Renal cortex interstitium (tissue), 11 donors: ENCODE data around the gene PASK. TPM values are rescaled to one million over a fixed set of nuclear protein-coding genes. Genes with fewer than 3 reads are reported as not detected.

Source experiments
- DNase-seq, 11 donors: peaks; one replicate each; pipeline ENCODE4 v3.0.0-alpha.2; 2013; ENCODE audit warnings: low read depth in 9 of 11, low spot score in 4 of 11; ENCODE audit errors: extremely low read depth in 1 of 11
- polyA plus RNA-seq, 3 donors: library from polyadenylated mRNA; unstranded; fragments of 120-200 nt; gene quantifications; one replicate each; pipeline ENCODE4 v1.2.1, GENCODE V29; 2013; ENCODE audit not compliant: insufficient read length in 3 of 3

The PASK gene
- polyA plus RNA-seq, 3 donors: 14.4 to 28.9 (median 16.2) TPM

DNA sequence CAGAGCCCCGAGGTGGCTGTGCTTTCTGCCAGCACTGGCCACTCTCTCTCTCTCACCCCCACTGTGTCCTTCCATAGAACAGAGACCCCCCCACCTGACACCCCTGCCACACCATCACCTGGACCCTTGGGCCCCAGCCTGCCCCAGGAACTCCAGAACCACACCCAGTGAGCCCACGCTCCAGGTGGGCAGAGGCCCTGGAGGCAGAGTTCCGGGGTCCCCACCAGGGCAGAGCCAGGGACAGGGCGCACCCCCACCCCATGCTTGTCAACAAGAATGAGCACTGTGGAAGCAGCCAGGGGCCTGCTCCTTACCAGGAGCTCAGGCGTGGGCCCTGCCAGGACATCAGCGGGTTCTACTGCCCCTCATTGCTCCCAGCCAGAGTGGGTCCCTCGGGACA is 14.6 kb downstream of the PASK start:
- no peak for DNase-seq

DNA sequence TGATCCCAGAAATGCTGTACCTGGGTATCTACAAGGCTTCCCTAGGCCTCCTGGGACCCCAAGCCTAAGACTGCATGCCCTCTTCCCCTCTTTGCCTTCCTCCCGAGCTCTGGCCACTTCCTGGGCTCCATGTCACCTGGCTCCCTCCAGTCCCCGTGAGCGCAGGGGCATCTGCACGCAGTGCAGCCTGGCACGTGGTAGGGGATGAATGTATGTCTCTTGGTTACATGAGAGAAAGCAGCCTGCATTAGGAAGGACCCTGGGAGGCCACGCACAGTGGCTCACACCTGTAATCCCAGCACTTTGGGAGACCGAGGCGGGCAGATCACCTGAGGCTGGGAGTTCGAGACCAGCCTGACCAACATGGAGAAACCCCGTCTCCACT is 15.8 kb downstream of the PASK start:
- no peak for DNase-seq

DNA sequence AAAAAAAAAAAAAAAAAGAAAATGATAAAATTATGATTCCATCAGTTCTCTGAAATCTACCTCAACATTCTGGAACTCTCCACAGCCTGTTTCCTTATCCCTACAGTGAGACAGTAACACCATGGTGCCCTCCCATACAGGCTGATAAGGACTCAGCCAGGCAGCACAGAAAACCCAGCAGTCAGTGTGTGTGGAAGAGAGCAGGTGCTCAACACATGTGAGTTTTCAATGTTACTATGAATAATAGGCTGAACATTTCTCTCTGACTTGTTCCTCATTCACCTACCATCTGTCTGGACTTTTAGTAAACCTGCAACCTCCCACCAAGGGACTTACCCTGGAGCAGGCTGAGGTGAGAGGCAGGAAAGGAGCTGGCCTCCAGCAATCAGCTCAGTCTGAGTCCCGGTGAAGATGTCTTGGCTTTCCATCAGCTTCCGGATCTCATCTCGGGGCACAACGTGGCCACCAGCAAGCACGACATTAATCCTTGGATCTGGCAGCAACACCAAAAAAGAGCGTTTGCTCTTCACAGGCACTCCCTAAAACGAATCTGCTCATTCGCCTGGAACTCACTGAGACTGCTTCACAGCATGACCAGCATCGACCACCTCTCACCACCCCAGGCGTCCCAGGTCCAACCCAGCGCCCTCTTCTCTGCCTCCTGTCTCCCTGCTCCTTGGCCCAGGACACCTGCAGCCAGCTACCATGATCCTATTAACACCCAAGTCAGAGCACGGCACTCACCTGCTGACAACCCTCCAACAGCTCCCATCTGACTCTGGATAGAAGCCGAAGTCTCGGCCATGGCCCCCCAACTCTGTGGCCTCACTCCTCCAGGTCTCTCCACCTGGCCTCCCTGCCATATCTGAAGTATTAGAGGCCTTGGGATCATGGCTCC is 16.5 kb downstream of the PASK start:
- no peak for DNase-seq

DNA sequence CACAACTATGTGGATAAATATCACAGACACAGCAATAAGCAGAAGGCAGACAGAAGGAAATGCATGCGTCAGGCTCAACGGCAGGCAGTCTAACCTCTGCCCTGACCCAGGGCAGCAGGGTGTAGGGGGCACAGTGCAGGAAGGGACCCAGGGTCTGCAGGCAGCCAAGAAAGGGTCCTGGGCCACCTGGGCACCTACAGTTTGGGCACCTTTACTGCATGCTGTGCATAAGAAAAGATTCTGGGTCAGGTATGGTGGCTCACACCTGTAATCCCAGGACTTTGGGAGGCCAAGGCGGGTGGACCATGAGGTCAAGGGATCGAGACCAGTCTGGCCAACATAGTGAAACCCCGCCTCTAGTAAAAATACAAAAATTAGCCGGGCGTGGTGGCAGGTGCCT is 17.7 kb downstream of the PASK start:
- DNase-seq: no peak

DNA sequence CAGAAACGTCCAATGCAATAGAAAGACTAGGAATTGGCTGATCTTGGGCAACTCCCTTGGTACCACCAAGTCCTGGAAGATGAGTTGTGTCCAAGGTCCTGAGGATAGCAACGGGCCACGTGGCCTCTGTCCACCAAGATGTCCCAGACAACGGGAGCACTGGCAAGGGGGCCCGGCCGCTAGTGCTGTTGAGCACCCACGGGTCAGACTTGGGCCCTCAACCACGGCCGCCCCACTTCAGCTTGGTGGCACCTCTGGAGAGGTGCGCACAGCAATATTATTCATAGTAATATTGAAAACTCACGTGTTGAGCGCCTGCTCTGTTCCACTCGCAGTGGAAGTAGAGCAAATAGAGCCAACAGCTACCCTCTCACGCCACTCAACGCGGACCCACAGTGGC is 19.0 kb downstream of the PASK start:
- no peak for DNase-seq

DNA sequence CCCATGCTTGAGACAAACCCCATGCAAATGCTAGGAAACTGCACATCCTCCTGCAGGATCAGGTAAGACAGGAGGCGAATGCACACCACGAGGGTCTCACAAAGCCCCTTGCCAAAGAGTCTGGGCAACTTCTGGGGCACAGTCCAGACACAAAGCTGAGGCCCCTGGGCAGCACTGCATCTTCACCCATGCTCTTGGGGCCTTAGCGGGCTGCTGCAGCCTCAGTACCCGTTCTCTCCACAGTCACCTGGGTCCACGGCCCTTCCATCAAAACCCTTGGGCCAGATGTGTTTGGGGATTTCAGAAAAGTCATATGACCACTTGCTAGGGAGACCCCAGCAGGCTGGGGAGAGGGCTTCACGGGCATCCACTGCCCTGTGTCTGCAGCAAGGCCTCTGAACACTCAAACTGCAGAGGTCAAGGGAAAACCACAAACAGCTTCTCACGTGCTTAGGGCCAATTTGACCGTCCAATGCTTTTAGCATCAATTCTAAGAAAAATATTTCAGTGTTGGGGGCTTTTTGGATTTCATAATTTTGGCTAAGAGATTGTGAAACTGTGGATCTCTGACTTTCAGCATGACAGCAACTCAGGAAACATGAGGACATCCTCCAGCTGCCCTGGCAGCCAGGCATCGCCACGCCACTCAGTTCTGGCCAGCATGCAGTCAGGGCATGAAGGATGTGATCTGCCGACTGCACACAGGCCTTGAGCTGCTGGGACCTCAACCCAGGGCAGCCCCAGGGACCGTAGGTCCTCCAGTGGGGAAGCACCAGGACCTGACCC is 20.0 kb downstream of the PASK start:
- DNase-seq: no peak

DNA sequence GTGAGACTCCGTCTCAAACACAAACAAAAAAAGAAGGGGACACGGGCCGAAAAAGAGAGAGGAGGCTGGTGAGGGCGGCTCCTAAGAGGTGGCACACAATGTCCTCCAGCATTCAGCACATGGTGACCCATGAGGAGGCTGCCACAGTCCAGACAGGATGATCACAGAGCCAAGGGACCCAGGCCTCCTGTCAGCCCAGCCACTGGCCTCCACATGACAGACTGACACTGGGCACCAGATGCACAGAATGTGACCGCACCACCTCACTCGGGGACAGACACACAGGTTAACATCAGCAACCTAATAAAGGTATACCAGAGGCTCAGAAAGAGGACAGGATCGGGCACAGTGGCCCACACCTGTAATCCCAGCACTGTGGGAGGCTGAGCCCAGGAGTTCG is 21.0 kb downstream of the PASK start:
- DNase-seq: no peak

DNA sequence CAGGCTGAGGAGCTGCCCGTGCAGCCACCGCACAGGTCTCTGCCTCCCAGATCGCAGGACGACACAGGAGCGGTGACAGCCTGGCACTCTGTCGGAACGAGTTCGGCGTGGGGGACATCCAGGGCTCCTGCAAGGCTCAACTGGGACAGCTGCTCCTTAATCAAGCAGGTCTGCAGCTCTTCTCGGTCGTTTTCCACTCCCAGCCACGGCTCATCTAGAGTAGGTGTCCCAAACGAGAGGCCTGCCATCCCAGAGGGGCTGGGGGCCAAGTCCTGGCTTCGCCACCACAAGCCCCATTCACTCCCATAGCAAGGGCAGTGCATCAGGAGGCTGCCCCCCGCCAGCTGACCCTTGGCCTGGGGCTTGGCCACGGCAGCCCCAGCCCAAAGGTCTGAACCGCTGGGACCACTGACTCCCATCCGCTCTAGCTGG is 22.5 kb downstream of the PASK start:
- no peak for DNase-seq

DNA sequence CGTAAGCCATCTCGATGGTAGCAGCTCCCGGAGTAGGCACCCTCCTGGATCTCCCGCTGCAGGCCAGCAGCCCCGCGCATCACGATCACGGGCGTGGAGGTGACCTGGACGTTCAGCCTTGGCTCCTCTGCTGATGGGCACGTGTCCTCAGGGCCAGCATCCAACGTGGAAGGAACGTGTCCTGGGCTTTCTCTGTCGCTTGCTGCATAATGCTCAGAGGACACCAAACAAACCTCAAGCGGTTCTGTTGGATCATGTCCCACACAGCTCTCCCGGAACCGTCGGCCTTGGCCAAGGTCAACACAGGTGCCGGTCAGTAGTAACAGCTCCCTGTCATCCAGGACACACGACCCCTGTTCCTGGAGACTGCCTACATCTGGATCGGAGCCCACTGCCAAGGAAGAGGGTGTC is 23.1 kb downstream of the PASK start:
- DNase-seq: no peak

DNA sequence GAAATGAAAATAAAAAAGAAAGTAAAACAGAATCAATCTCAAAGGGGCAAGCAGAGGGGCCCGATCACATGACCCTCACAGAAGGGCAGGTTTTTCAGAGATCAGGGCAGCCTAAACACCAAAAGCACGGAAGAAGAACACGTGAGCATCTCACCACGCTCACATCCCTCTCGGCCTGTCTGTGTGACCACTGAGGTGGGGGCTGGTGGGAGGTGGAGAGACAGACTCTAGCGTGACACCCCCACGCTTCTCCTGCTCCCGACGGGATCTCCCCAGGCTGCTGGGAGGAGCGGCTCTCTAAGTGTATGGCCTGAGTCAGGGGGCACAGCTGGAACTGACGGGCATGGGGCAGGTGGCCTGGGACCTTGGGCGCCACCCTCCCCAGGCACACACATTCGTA is 23.6 kb downstream of the PASK start:
- DNase-seq: no peak

DNA sequence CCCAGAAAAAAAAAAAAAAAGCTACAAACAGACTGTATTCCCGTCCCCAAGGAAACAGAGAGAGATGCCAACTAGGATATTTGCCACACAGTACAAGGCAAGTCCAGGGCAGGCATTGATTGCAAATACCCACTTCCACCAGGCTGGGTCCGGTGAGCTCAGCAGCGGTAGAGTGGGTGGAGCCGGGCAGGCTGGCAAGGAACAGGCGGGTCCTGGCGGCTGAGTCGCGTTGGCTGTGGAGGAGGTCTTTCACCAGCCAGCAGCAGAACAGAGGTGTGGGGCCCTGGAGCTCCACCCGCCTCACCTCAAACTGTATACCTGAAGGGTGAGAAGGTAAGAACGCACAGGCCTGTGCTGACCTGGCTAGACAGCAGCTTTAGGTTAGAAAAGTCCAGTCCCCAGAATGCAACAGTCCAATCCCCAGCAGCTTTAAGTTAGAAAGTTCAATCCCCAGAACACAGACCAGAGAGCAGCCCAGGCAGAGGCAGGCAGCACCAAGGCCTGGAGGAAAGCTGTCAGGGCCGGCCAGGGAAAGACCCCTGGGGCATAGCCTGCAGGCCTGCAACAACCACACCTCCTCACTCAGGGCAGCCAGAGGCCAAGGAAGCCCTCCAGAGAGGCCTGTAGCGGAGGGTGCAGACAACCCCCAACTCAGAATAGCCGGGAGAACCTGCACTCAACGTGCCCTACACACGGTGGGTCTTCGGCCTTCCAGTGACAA is 25.3 kb downstream of the PASK start:
- no peak for DNase-seq

DNA sequence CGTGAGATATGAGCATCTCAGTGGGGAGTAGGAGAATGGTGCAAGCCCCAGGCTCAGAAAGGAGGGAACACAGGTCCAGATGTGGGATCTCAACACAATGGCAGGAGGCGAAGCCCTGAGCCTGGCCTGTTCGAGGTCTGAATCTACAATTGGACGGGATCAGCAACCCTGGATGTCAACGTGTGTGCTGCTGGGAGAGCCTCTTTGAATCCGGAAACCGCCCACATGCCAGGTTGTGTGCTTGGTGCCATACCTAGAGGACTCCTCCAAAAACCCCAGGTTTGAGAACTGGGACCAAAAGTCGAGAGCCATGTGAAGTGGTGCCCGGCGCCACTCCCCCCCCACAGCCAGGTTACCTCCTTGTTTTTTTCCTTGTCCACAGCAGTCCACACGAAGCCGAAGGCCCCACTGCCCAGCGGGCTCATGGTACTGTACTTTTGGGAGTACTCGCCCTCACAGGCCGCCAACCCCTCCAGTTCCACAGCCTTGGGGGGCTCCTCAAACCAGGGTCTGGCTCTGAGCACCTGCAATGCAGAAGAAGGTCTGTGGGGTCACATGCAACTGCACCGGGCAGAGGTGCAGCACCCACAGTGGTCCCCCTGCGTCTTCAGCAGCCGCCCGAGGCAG is 26.8 kb downstream of the PASK start:
- no peak for DNase-seq

DNA sequence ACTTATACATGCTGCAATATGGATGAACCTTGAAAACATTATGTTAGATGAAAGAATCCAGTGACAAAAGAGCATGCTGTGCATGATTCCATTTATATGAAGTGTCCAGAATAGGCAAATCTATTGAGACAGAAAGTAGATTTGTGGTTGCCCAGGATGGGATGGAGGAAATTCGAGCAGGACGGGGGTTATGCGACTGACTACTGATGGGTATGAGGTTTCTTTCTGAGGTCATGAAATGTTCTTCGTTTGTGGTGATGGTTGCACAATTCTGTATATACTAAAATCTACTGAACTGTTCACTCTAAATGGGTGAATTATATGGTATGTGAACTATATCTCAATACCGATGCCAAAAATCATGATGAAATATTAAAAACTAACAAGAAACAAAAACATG is 28.3 kb downstream of the PASK start:
- no peak for DNase-seq

DNA sequence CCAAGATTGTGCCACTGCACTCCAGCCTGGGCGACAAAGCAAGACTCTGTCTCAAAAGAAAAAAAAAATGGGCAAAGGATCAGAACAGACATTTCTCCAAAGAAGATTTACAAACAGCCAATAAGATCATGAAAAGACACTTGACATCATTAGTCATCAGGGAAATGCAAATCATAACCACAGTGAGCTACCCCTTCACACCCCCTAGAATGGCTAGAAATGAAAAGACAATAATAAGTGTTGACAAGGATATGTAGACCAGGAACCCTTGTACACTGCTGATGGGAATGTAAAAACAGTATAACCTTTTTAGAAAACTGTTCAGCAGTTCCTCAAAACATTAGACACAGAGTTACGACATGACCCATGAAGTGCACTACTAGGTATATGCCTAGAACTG is 28.8 kb downstream of the PASK start:
- DNase-seq: no peak

DNA sequence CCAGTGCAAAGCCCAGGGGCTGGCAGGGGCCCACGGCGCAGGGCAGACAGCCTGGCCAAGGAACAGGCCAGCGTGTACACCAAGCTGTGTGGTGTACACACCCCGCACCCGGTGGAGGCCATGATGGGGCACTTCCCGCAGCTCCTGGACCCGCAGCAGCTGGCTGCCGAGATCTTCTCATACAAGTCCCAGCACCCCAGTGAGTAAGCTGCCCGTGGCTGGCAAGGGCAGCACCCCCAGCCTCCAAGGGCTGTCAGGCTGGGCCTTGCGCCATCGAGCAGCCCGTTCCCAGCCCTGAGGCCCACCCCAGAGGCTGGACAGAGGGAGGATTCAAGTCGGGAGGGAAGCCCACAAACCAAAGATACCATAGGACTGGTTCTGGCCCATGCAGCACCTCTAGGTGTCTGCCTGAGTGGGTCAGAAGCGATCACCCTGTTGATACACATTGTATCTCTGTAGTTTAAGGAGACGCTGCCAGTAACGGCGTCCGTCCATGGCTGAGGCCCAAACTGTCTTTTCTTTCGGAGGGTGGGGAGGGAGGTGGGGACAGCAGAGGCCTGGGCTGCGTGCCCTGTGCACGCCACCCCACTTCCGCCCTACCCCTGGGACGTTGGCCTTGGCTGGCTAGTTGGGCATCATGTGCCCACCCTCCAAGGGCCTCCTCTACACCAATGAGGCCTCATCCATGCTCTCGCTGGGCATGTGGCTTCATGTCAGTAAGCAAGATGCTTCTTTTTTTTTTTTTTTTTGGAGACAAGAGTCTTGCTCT is 30.4 kb downstream of the PASK start:
- no peak for DNase-seq

DNA sequence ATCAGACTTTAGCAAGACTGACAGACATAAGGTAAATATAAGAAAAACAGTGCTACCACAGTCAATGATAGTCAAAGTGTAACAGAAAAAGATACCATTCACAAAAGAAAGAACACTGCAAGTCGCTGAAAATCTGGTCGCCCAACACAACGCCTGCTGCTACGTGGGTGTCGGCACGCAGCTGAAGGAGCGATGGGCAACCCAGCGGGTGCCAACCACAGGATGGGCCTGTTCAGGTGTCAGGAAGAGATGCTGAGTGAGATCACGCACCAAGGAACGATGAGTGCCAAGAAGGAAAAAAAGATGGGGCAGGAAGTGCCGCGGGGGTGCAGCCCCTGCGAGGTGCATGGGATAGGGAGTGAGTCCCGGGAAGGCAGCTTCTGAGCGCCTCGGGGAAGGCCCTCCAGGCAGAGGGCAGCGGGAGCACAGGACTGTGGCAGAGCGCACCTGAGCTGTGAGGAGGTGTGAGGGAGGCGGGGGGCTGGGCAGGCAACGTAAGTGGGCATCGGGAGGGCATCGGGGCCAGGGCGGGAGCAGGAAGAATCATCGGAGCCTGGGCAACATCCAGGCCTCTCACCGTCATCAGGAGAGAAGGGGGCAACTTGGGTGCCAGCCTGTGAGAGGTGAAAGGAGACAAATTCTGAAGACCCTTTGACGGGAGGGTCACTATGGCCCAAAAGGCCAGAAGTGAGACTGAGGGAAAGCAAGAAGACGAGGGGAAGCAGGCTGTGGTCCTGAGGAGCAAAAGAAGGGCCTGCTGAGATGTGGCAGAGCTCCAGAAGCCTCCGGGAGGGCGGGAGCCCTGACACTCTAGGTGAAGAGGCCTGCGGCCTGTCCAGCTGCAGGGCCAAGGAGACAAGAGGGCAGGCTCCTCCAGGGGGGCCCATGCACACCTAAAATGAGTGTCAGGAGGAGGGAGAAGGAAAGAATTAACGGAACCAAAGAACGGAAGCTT is 32.4 kb downstream of the PASK start:
- no peak for DNase-seq

DNA sequence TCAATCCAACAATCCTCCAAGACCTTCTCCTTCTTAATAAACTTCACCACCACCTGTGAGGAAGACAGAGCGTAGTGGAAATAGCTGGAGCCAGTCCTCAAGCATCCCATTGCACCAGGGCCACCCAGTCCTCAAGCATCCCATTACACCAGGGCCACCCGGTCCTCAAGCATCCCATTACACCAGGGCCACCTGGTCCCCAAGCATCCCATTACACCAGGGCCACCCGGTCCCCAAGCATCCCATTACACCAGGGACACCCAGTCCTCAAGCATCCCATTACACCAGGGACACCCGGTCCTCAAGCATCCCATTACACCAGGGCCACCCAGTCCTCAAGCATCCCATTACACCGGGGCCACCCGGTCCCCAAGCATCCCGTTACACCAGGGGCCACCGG is 33.9 kb downstream of the PASK start:
- DNase-seq: no peak

DNA sequence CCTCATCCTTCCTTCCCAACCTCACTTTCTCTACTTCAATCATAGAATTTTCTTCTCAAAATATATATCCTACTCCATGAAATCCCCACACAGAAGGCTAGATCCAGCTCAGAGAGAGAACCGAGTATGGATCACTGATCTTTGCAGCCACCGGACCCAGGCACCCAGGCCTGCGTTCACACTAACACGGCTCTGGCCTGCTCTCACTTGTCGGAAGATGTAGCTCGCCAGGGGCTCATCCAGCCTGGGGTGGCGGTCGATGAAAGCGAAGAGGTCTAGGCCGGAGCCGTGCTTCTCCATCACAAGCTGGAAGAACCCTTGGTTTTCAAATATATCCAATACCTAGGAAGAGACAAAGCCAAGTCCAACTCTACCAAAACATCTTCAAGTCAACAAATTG is 34.4 kb downstream of the PASK start:
- no peak for DNase-seq
